Activated T-cell treated with anti-CD3 and anti-CD28 coated beads for 4 hours (primary cell): ENCODE data around the gene LSM8.
"Not testable (repeated sequence)": the region's sequence is repeated elsewhere in the genome, so short reads cannot be mapped to it uniquely, and the experiment has no call there.

Experiments used
- DNase-seq: peaks from one replicate; pipeline ENCODE4 v3.0.0-alpha.2; 2020

LSM8 gene

GRCh38 chr7:118214051-118214832 lies 30.3 kb downstream of the LSM8 start:
- peak; percentile 60 for DNase-seq

- no peak for DNase-seq
Observed at GRCh38 chr7:118214833-118215182, 30.8 kb downstream of the LSM8 start.

- no peak for DNase-seq
Observed at GRCh38 chr7:118217210-118217619, 33.3 kb downstream of the LSM8 start.

- no peak for DNase-seq
Observed at GRCh38 chr7:118218413-118219156, 34.6 kb downstream of the LSM8 start.

GRCh38 chr7:118219157-118219512 lies 35.2 kb downstream of the LSM8 start:
- DNase-seq, result no peak

GRCh38 chr7:118220583-118220982 lies 36.6 kb downstream of the LSM8 start:
- no peak for DNase-seq

- no peak for DNase-seq
Observed at GRCh38 chr7:118222591-118222990, 38.6 kb downstream of the LSM8 start.

- DNase-seq, result no peak
Observed at GRCh38 chr7:118224521-118224920, 40.6 kb downstream of the LSM8 start, which contains the start of gene ANKRD7. ANKRD7 (plus strand) TSS chr7:118224704; CDS start chr7:118224831, 127 bp downstream.

GRCh38 chr7:118232837-118233236 lies 48.9 kb downstream of the LSM8 start:
- no peak for DNase-seq

GRCh38 chr7:118233799-118234198 lies 49.8 kb downstream of the LSM8 start:
- no peak for DNase-seq

- DNase-seq, result no peak
Observed at GRCh38 chr7:118239014-118239413, 55.0 kb downstream of the LSM8 start.

GRCh38 chr7:118240320-118240719 lies 56.4 kb downstream of the LSM8 start:
- DNase-seq, result not testable (repeated sequence)
